ENCODE data around the gene RNF182. TPM values are rescaled to one million over a fixed set of nuclear protein-coding genes. Genes with fewer than 3 reads are reported as not detected.

Gene RNF182
- total and polyA plus RNA-seq, 2 donors (not counting 3 experiments of a cell fraction or from before 2014, with no cell fraction given): 0.43 to 0.93 TPM

DNA sequence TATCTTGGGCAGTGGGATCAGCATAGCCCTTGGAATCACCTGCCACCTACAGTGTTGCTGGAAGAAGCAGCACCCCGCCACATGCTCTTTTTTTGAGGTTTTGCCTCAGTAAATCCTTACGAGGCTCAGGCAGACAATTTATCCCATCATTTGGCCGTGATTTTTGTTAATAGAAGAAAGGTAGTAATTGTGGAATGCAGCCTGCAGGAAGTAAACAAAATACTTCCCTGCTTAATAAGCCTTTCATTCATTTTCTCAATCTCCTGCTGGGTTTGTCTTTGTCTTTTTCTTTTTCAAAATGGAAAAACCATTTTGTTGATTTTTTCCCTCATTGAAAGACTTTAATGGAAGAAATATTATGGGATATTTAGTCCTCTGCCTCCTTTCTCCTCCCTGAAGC lies 99.1 kb downstream of the RNF182 start:
- H4K20me1 ChIP-seq (replicated peaks; ENCODE audit: control insufficient read depth, extremely low read depth, insufficient read depth, low read length): no peaks in the 10 kb centered on the region
- H3K9ac ChIP-seq (replicated peaks; ENCODE audit: extremely low read depth, insufficient read depth, low read length): no peak overlapping the region
- FAIRE-seq: no peak
- no peaks in the 10 kb centered on the region for H3K79me2 ChIP-seq (ENCODE audit: control insufficient read depth, insufficient read depth, low read length)
- intact Hi-C loops (cut with micrococcal nuclease) (no loop called here), dilution Hi-C loops (cut with MboI; ENCODE audit: extremely low pct_ligation_motif_present, low sequenced_read_pairs) (no loop called here)
- no TSS peak for BruUV-seq (replicated peaks)
- no peaks in the 10 kb centered on the region for H3K9me3 ChIP-seq (replicated peaks; ENCODE audit: control insufficient read depth, insufficient read depth, low read length)
- no peak overlapping the region for H3K4me3 ChIP-seq (replicated peaks in 1 of 3; ENCODE audit: insufficient read depth in 1 of 3, low read depth in 1 of 3, low read length in 3 of 3)
- CTCF ChIA-PET: interaction anchor here (1.1 to 1.7 kb wide), 3 partner anchors 23 to 115 kb away, joined by 4 to 7 read pairs (median 4); no protein-coding TSS in a partner anchor
- H3K36me3 ChIP-seq (ENCODE audit: control insufficient read depth in 2 of 2, extremely low read depth in 1 of 2, insufficient read depth in 2 of 2, low read length in 2 of 2): no peaks in the 10 kb centered on the region
- H3K4me1 ChIP-seq (ENCODE audit: control insufficient read depth, extremely low read depth, insufficient read depth, low read length): no peaks in the 10 kb centered on the region
- POLR2A ChIA-PET: no interaction called here
- no peaks in the 10 kb centered on the region for H3K9me1 ChIP-seq (replicated peaks; ENCODE audit: control insufficient read depth, extremely low read depth, insufficient read depth, low read length)
- no peak overlapping the region for H2AFZ ChIP-seq (ENCODE audit: low read depth, low read length)
- no peak overlapping the region for H3K4me2 ChIP-seq (ENCODE audit: insufficient read depth, low read length)
- TF ChIP-seq FOS (IDR thresholded peaks at IDR 0.05; ENCODE audit: borderline replicate concordance, insufficient read depth, low read length): no peak
- DNase-seq (ENCODE audit: low read depth, low spot score): no peak
- no peak overlapping the region for H3K27ac ChIP-seq (ENCODE audit: insufficient read depth, low read depth, low read length)
- no peaks in the 10 kb centered on the region for H3K27me3 ChIP-seq (ENCODE audit: control insufficient read depth in 2 of 2, insufficient read depth in 2 of 2, low read length in 2 of 2)

DNA sequence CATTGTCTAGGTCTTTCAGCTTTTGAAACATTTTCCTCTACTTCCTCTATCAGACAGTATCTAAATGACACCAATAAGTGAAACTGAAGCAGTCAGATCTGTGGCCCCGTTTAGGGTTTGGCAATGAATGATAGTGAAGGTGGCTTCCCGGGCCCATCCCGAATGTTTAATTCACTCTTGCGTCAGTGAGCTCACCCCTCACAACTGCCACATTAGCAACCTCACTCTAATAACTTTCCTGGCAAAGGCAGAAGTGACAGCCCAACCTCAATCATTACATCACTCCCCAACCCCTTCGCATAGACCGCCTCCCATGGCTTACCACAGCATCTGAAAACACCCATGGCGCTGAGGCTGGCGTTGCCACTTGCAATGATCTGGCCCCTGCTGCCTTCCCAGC lies 100.4 kb downstream of the RNF182 start:
- H3K4me2 ChIP-seq (ENCODE audit: insufficient read depth, low read length): no peak overlapping the region
- H3K4me1 ChIP-seq (ENCODE audit: control insufficient read depth, extremely low read depth, insufficient read depth, low read length): no peaks in the 10 kb centered on the region
- TF ChIP-seq, protein P1, sequence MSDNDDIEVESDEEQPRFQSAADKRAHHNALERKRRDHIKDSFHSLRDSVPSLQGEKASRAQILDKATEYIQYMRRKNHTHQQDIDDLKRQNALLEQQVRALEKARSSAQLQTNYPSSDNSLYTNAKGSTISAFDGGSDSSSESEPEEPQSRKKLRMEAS (IDR thresholded peaks at IDR 0.05; ENCODE audit: insufficient read depth, insufficient read length): no peak
- TF ChIP-seq POLR2AphosphoS5 (IDR thresholded peaks at IDR 0.05; ENCODE audit: insufficient read depth, low read depth, low read length): no peak
- no peak for FAIRE-seq
- H4K20me1 ChIP-seq (replicated peaks; ENCODE audit: control insufficient read depth, extremely low read depth, insufficient read depth, low read length): no peaks in the 10 kb centered on the region
- H3K27ac ChIP-seq (ENCODE audit: insufficient read depth, low read depth, low read length): no peak overlapping the region
- H3K9me1 ChIP-seq (replicated peaks; ENCODE audit: control insufficient read depth, extremely low read depth, insufficient read depth, low read length): no peaks in the 10 kb centered on the region
- intact Hi-C loops (cut with micrococcal nuclease): no loop called here
- no peak overlapping the region for H3K4me3 ChIP-seq (replicated peaks in 1 of 3; ENCODE audit: insufficient read depth in 1 of 3, low read depth in 1 of 3, low read length in 3 of 3)
- DNase-seq (ENCODE audit: low read depth, low spot score): no peak
- no TSS peak for BruUV-seq (replicated peaks)
- no peaks in the 10 kb centered on the region for H3K36me3 ChIP-seq (ENCODE audit: control insufficient read depth in 2 of 2, extremely low read depth in 1 of 2, insufficient read depth in 2 of 2, low read length in 2 of 2)
- no peaks in the 10 kb centered on the region for H3K9me3 ChIP-seq (replicated peaks; ENCODE audit: control insufficient read depth, insufficient read depth, low read length)
- H3K27me3 ChIP-seq (ENCODE audit: control insufficient read depth in 2 of 2, insufficient read depth in 2 of 2, low read length in 2 of 2): no peaks in the 10 kb centered on the region
- dilution Hi-C loops (cut with MboI; ENCODE audit: extremely low pct_ligation_motif_present, low sequenced_read_pairs): no loop called here
- ChIA-PET CTCF (interaction anchor here (1.1 to 1.7 kb wide), 3 partner anchors 21 to 116 kb away, joined by 4 to 7 read pairs (median 5); no protein-coding TSS in a partner anchor), POLR2A (no interaction called here)
- H3K79me2 ChIP-seq (ENCODE audit: control insufficient read depth, insufficient read depth, low read length): no peaks in the 10 kb centered on the region
- no peak overlapping the region for H2AFZ ChIP-seq (ENCODE audit: low read depth, low read length)
- no peak overlapping the region for H3K9ac ChIP-seq (replicated peaks; ENCODE audit: extremely low read depth, insufficient read depth, low read length)

Measured in endothelial cell of umbilical vein (primary cell).